IPS DF 6.9 (cell line): ENCODE results near the gene KRTAP2-4.
"Not testable (repeated sequence)": the region's sequence is repeated elsewhere in the genome, so short reads cannot be mapped to it uniquely, and the experiment has no call there.

Source experiments
- DNase-seq: peaks from one replicate; pipeline ENCODE4 v3.0.0-alpha.2; 2013; ENCODE audit warnings: low read depth, low spot score
- H3K27ac ChIP-seq: one replicate; pipeline ENCODE4 v1.5.1; 2013; ENCODE audit warnings: low read length, control low read depth
- H3K27me3 ChIP-seq: 2 replicates; pipeline ENCODE4 v1.6.1; 2013; ENCODE audit warnings: mild to moderate bottlenecking, low read length; ENCODE audit not compliant: control insufficient read depth, insufficient read depth
- H3K36me3 ChIP-seq: 2 replicates; pipeline ENCODE4 v1.6.1; 2013; ENCODE audit warnings: low read length; ENCODE audit not compliant: control insufficient read depth, insufficient read depth
- H3K4me1 ChIP-seq: 2 replicates; pipeline ENCODE4 v1.6.1; 2013; ENCODE audit warnings: low read length; ENCODE audit not compliant: control insufficient read depth, insufficient read depth
- H3K4me3 ChIP-seq: 2 replicates; pipeline ENCODE4 v1.5.1; 2013; ENCODE audit warnings: mild to moderate bottlenecking, low read length
- H3K9me3 ChIP-seq: 2 replicates; pipeline ENCODE4 v1.6.1; 2013; ENCODE audit warnings: low read length, inconsistent platforms; ENCODE audit not compliant: control insufficient read depth, insufficient read depth
- WGBS: extraction: QIAGEN DNeasy Blood & Tissue Kit; methylation state at CpG from one replicate; pipeline ENCODE4 v1.1.7; 2013; ENCODE audit warnings: mixed read lengths, missing lambda C conversion rate; ENCODE audit not compliant: insufficient read length, insufficient coverage; 5-methylcytosine and 5-hydroxymethylcytosine counted together

KRTAP2-4 gene

DNA sequence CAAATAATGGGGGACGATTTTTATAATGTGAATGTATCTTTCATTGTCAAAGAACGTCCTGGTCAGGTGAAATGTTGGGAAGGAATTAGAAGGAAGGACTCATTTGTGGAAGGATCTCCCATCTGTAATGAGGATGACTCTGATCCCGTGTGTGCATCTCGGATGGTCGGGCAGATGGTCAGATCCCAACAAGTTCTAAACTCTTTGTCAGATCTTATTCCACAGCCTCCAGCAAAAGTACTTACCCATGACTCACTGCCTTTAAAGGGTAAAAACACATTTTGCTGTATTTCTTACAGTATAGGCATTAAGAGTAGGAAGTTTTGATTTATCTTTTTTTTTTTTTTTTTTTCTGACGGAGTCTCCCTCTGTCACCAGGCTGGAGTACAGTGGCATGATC lies 32.8 kb upstream of the KRTAP2-4 start:
- H3K27me3 ChIP-seq = no peaks in the 10 kb centered on the region
- H3K4me1 ChIP-seq = peaks cover 5% of the 10 kb centered on the region; the same call in 1 of the 2 replicates
- no peaks in the 10 kb centered on the region for H3K36me3 ChIP-seq
- WGBS = no CpG with 5 or more reads among the region's 6 CpGs
- DNase-seq = no peak
- H3K4me3 ChIP-seq = no peak overlapping the region
- no peaks in the 10 kb centered on the region for H3K9me3 ChIP-seq
- no peak overlapping the region for H3K27ac ChIP-seq

DNA sequence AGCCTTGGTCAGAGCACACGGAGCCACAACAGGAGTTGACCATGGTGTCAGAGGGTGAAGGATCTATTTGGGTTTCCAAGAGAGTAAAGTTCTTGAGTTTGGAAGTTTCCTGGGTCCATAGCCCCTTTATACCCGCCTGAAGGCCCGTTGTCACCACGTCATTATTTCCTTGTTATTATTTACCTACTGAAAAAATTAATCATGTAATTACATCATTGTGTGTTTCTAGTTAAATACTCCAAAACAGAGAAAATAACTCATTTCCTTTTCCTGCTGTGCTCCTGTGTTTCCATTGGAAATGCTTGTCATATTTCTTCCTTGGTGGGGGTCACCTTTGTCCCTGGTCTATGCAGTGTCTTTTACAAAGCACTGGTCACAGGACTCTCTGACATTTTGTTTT lies 32.4 kb upstream of the KRTAP2-4 start, which contains the start of gene KRTAP4-8:
TSS of gene KRTAP4-8 (minus strand) at position 101 of the 400 bp plus-strand sequence. CDS start at position 43, 58 bp downstream.
- Histone ChIP-seq H3K4me3 (no peak within 1 kb of the TSS), H3K27ac (no peak within 1 kb of the TSS), H3K27me3 (no peaks in the 10 kb centered on the region), H3K9me3 (no peaks in the 10 kb centered on the region), H3K36me3 (no peaks in the 10 kb centered on the region), H3K4me1 (peaks cover 5% of the 10 kb centered on the region; the same call in 1 of the 2 replicates)
- no peak for DNase-seq
- WGBS = no CpG with 5 or more reads among the region's 4 CpGs

DNA sequence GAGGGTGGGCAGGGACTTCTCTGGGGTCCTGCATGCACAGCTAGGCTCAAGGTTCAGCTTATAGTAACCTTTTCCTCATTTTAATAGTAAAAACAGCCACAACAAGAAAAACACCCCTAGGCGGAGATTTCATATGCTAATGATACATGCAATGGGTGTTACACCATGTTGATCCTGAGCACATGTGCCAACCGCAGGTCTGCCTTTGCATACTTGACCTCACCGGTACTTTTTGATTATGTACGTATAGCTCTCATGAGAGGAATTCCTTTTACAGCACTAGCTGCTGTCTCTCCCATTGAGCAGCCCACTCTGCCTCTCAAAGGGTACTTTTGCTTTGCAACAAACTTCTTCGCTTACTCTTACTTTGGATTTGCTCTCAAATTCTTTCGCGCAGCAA lies 30.4 kb upstream of the KRTAP2-4 start:
- Histone ChIP-seq H3K36me3 (no peaks in the 10 kb centered on the region), H3K4me3 (no peak overlapping the region), H3K4me1 (peaks cover 2% of the 10 kb centered on the region; the same call in 1 of the 2 replicates), H3K9me3 (no peaks in the 10 kb centered on the region), H3K27ac (no peak overlapping the region), H3K27me3 (no peaks in the 10 kb centered on the region)
- no CpG with 5 or more reads among the region's 7 CpGs for WGBS
- no peak for DNase-seq

DNA sequence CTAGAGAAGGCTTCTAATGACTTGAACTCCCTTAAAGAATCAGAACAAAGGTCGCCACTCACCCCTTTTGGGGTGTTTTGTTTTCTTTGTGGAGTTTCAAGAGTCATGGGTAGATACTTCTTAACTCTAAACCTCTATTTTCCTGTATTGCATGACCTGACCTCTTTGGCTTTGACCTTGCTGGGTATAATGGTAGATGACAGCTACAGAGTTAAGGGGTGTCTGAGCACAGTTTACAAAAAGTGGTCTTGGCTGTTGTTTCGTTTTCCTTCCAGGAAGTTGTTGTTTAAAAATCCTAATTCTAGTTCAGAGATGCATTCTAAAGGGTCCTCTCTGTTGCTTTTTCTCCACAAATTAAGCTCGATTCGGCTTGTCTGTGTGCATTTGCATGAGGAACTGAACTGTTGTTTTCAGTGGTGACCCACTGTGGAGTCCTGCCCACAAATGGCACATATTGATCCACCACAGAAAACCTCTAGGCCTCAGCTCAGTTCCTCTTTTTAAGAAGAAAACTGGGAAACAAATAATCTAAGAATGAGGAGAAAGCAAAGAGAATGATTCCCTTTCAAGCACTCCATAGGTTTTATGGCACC lies 23.2 kb upstream of the KRTAP2-4 start:
- no CpG with 5 or more reads among the region's 4 CpGs for WGBS
- H3K27me3 ChIP-seq, DNase-seq, H3K4me1 ChIP-seq, H3K27ac ChIP-seq, H3K36me3 ChIP-seq, H3K4me3 ChIP-seq, H3K9me3 ChIP-seq: not testable (repeated sequence)

DNA sequence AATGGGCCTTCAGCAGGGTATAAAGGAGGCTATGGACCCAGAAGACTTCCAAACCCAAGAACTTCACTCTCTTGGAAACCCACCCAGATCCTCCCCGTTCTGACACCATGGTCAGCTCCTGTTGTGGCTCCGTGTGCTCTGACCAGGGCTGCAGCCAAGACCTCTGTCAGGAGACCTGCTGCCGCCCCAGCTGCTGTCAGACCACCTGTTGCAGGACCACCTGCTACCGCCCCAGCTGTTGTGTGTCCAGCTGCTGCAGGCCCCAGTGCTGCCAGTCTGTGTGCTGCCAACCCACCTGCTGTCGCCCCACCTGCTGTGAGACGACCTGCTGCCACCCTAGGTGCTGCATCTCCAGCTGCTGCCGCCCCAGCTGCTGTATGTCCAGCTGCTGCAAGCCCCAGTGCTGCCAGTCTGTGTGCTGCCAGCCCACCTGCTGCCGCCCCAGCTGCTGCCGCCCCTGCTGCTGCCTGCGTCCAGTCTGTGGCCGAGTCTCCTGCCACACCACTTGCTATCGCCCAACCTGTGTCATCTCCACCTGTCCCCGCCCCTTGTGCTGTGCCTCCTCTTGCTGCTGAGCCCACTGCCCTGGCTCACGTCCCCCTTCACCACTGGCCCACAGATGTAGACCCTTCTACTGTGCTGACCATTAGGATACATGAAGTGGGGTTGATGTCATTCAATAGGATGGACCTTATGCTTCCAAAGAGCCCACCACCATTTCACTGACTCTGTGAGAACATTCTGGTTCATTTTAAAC lies 18.6 kb upstream of the KRTAP2-4 start, which contains the start of gene KRTAP4-7:
TSS of gene KRTAP4-7 (plus strand) at position 51 of the 757 bp plus-strand sequence. CDS start at position 108, 57 bp downstream.
- not testable (repeated sequence) for H3K9me3 ChIP-seq, H3K4me3 ChIP-seq, DNase-seq, H3K27ac ChIP-seq, H3K27me3 ChIP-seq, H3K36me3 ChIP-seq, H3K4me1 ChIP-seq
- WGBS = no CpG with 5 or more reads among the region's 14 CpGs

DNA sequence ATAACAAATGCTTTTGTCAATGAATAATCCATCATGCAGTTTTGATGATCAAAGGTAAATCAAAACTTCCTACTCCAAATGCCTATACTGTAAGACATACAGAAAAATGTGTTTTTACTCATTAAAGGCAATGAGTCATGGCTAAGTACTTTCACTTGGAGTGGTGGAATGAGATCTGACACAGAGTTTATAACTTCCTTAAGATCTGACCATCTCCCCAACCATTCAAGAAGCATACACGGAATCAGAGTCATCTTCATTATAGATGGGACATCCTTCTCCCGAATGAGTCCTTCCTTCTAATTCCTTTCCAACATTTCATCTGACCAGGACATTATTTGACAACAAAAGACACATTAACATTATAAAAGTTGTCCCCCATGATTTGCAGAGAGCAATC lies 17.7 kb upstream of the KRTAP2-4 start:
- DNase-seq, H3K4me3 ChIP-seq, H3K4me1 ChIP-seq, H3K9me3 ChIP-seq, H3K27ac ChIP-seq, H3K27me3 ChIP-seq, H3K36me3 ChIP-seq: not testable (repeated sequence)
- no CpG with 5 or more reads among the region's 2 CpGs for WGBS

DNA sequence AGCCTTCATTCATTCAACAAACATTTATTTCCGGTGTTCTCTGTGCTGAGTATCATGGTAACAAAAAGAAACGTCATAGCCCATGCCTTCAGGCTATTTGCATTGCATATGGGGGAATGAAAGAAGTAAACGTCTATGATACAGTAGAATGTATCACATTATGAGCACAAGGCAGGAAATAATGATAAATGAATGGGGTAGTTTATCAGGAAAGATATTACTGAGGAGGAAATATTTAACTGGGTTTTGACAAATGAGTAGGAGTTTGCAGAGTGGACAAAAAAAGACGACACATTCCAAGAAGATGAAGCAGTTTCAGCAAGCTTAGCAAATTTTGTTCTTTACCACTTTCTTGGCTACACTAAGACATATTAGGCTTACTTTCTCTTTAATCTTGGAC lies 16.9 kb upstream of the KRTAP2-4 start:
- no peak overlapping the region for H3K4me3 ChIP-seq
- no peaks in the 10 kb centered on the region for H3K36me3 ChIP-seq
- no CpG with 5 or more reads among the region's 4 CpGs for WGBS
- no peaks in the 10 kb centered on the region; the same call in 1 of the 2 replicates for H3K4me1 ChIP-seq
- no peak for DNase-seq
- H3K9me3 ChIP-seq = no peaks in the 10 kb centered on the region
- H3K27me3 ChIP-seq = no peaks in the 10 kb centered on the region
- no peak overlapping the region for H3K27ac ChIP-seq

DNA sequence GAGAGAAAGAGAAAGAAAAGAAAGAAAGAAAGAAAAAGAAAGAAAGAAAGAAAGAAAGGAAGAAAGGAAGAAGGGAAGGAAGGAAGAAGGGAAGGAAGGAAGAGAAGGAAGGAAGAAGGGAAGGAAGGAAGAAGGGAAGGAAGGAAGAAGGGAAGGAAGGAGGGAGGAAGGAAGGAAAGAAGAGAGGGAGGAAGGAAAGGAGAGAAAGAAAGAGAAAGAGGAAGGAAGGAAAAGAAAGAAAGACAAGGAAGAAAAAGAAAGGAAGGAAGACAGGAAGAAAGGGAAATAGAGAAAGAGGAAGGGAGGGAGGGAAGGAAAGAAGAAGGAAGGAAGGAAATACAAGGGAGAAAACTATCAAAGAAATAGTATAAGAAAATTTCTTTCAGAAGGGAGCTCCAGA lies 11.1 kb upstream of the KRTAP2-4 start:
- DNase-seq = no peak
- Histone ChIP-seq H3K4me1 (no peaks in the 10 kb centered on the region), H3K9me3 (no peaks in the 10 kb centered on the region), H3K4me3 (no peak overlapping the region), H3K27ac (no peak overlapping the region), H3K27me3 (no peaks in the 10 kb centered on the region), H3K36me3 (no peaks in the 10 kb centered on the region)

DNA sequence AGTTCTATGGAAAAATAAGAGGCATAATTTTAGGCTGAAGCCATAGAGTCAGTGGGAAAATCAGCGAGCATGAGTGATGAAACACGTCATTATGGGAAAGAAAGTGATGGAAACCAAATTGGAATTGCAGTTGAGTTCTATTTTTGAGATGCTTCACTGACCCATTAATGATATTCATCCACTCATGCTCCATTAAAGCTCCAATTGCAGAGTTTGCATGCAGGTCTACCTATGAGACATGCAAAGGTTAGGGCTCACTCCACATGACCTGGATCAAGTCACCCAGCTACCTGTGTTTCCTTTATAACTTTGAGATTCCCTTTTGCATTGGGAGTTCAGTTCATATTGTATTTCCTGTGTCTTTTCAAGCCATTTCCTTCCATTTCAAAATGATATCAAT lies 8.0 kb upstream of the KRTAP2-4 start:
- DNase-seq = no peak
- no peak overlapping the region for H3K27ac ChIP-seq
- no peaks in the 10 kb centered on the region for H3K4me1 ChIP-seq
- H3K36me3 ChIP-seq = no peaks in the 10 kb centered on the region
- no CpG with 5 or more reads among the region's 2 CpGs for WGBS
- no peaks in the 10 kb centered on the region for H3K9me3 ChIP-seq
- no peaks in the 10 kb centered on the region for H3K27me3 ChIP-seq
- H3K4me3 ChIP-seq = no peak overlapping the region

DNA sequence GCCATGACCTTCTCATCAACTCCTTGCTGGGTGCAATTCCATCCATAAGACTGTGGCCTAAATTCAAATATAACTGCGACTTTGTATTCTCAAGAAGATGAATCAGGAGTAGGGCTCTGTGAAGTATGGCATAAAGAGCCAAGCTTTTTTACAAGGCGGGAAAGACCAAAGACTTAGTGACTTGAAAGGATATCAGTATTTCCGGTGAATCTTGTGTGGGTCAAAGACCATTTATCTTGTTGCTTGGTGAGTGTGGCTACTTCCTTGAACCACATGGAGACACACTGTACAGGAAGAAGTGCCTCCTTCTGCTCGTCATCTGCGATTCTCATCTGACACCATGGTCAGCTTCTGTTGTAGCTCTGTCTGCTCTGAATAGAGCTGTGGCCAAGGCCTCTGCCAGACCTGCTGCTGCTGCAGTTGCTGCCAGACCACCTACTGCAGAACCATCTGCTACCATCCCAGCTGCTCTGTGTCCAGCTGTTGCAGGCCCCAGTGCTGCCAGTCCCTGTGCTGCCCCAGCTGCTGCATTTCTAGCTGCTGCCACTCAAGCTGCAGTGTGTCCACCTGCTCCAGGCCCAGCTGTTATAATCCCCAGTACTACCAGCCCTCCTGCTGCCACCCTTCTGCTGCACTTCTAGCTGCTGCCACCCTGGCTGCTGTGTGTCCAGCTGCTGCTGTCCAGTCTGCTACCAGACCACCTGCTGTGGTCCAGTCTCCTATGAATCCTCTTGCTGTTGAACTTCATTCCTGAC lies 6.1 kb upstream of the KRTAP2-4 start:
- Histone ChIP-seq H3K36me3 (no peaks in the 10 kb centered on the region), H3K4me3 (no peak overlapping the region), H3K9me3 (no peaks in the 10 kb centered on the region), H3K27me3 (no peaks in the 10 kb centered on the region), H3K27ac (no peak overlapping the region), H3K4me1 (no peaks in the 10 kb centered on the region)
- no peak for DNase-seq
- WGBS = no CpG with 5 or more reads among the region's 5 CpGs
